SJCRH30 (cell line): ENCODE data around the gene SMTNL2. TPM values are rescaled to one million over a fixed set of nuclear protein-coding genes. Genes with fewer than 3 reads are reported as not detected.
"Not testable (repeated sequence)": the region's sequence is repeated elsewhere in the genome, so short reads cannot be mapped to it uniquely, and the experiment has no call there.

Experiments used
- DNase-seq, 2 experiments: peaks; one replicate each; pipeline ENCODE4 v3.0.0-alpha.2; 2015 to 2020
- H3K27ac ChIP-seq: fragments of 250-450 bp; sonication (Bioruptor Pico); 2 replicates; pipeline ENCODE4 v1.5.1; 2020; ENCODE audit warnings: mild to moderate bottlenecking, moderate library complexity
- H3K27me3 ChIP-seq: fragments of 250-450 bp; sonication (Bioruptor Pico); 2 replicates; pipeline ENCODE4 v1.5.1; 2020; ENCODE audit warnings: mild to moderate bottlenecking, moderate library complexity
- H3K36me3 ChIP-seq: fragments of 250-450 bp; sonication (Bioruptor Pico); 2 replicates; pipeline ENCODE4 v1.5.1; 2020; ENCODE audit warnings: mild to moderate bottlenecking, moderate library complexity
- H3K4me1 ChIP-seq: fragments of 250-450 bp; sonication (Bioruptor Pico); 2 replicates; pipeline ENCODE4 v1.5.1; 2020; ENCODE audit warnings: mild to moderate bottlenecking, moderate library complexity
- H3K4me3 ChIP-seq: fragments of 250-450 bp; sonication (Bioruptor Pico); 2 replicates; pipeline ENCODE4 v1.5.1; 2020; ENCODE audit warnings: mild to moderate bottlenecking, moderate library complexity
- H3K9me3 ChIP-seq: fragments of 250-450 bp; sonication (Bioruptor Pico); replicated peaks from 2 replicates; pipeline ENCODE4 v1.5.1; 2020; ENCODE audit warnings: mild to moderate bottlenecking, moderate library complexity
- total RNA-seq: library from RNA; depleted of rRNA; stranded (reverse); fragments of >200 nt; shearing (Covaris generic); gene quantifications from 2 replicates; pipeline ENCODE4 v1.2.3, GENCODE V29; 2014

SMTNL2 gene
- total RNA-seq, 1 experiment from 2014 or later, result not detected

DNA sequence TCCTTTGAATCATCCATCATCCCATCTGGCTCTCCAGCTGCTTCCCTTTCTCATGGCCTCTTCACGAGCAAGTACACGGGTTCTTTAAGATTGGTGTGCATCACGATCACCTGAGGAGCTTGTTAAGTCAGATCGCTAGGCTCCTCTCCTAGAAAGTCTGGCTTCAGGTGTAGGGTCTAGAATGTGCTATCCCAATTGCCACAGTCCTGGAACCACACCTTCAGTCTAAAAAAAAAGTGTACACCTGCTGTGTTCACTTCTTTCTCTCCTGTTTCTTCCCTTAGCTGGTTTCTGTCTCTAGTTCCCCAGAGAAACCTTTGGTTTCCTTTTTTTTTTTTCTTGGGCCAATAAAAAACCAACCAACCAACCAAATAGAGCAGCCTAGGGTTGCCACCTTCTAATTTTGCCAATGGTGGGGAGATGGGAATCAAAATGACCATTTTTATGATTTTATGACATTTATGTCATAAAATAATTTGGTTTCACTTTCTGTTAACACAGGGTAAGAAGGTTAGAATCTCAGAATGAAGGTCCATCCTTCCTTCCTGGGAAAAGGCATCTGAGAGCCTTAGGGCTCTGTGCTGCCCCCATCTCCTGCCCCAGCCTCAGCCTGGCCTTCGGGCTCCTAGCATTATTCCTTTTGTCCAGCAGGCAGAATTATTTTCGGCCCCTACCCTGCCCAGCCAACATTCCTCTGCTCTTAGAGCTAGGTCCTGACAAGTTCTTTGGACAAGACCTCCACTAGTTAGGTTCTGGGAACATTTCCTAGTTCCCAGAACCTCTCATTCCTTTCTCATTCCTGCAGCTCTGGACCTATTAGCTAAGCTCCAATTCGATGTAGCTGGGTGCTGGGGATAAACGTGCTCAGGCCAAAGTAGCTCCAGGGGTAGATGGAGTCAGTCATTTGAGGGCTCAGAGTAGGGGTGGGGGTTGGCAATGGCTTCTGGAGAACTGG lies 22.0 kb upstream of the SMTNL2 start:
- Histone ChIP-seq H3K36me3 (no peaks in the 10 kb centered on the region), H3K4me3 (no peak overlapping the region), H3K27ac (no peak overlapping the region), H3K27me3 (no peaks in the 10 kb centered on the region), H3K4me1 (no peaks in the 10 kb centered on the region), H3K9me3 (no peaks in the 10 kb centered on the region)
- DNase-seq, result no peak

DNA sequence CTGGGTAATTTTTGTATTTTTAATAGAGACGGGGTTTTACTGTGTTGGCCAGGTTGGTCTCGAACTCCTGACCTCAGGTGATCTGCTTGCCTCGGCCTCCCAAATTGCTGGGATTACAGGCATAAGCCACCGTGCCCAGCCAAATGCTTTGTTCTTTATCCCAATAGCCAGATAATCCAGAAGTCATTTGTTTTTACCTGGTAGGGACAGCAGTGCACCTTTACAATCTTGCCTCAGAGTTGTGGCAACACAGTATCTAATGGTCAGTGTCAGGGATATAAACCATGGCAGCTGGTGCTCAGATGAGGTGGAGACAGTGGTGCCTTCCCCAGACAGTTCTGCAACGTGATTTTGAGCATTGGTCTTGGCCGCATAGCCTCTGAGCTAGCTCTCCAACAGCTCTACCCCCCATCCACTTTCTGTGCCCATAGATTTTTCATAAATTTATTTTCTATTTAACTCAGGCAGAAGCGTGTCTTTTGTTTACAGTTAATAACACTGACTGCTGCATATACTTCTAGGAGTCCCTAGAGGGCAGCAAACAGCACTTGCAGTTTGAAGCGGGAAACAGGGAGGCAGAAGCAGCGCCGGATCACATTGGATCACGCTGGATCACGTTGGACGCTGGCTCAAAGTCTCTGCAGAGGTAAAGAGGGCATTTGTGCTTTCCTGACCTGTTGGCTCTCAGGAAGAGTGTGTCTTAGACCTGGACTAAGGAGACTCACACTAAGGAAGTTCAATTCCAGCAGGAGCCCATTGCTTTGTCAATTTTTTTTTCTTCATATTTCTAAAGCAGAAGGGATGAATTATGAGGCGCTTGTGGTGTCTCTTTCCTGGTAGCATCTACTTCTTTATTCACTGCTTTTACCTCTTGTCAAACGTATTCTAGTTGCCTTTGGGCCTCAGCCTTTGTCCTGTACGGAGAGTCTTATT lies 18.9 kb upstream of the SMTNL2 start:
- H3K9me3 ChIP-seq, result no peaks in the 10 kb centered on the region
- H3K4me3 ChIP-seq, result no peak overlapping the region
- no peaks in the 10 kb centered on the region for H3K36me3 ChIP-seq
- H3K4me1 ChIP-seq, result no peaks in the 10 kb centered on the region
- DNase-seq, result peak; percentile 62 to 83
- no peak overlapping the region for H3K27ac ChIP-seq
- H3K27me3 ChIP-seq, result no peaks in the 10 kb centered on the region

DNA sequence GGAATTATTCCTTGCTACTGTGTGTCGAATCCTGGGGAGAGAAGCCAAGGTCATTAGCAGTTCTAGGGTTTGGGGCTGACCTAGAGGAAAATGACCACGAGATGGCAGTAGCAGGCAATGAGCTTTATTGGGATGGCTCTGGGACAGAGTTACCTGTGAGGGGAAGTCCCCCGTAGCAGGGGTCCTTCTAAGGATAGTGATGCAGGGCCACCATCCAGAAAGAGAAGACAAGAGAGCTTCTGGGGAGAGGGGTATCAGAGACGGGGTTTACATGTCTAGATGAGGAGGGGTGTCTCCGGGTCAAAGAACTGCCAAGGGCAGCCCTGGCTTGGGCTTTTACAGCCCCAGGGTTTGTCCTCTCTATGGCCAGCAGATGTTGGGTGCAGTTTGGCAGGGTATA lies 17.5 kb upstream of the SMTNL2 start:
- no peaks in the 10 kb centered on the region for H3K36me3 ChIP-seq
- H3K27me3 ChIP-seq, result no peaks in the 10 kb centered on the region
- no peaks in the 10 kb centered on the region for H3K9me3 ChIP-seq
- H3K27ac ChIP-seq, result no peak overlapping the region
- H3K4me1 ChIP-seq, result no peaks in the 10 kb centered on the region
- DNase-seq, result peak; percentile 41 to 81
- H3K4me3 ChIP-seq, result no peak overlapping the region

DNA sequence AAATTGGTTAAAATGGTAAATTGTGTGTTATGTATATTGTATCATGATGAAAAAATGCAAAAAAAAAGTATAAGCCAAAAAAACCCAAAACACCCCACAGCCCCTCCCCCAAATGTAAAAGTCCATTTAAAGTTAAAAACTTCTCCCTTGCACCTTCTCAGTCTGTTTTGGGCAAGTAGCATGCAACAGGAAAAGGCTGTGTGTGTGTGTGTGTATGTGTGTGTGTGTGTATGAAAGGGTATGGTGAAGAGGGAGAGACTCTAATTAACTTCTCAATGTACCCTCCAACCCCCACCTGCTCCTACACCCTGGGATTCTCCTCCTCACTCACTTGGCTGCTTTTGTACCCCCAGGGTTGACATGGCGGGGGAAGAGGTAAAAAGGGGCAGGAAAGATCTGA lies 14.7 kb upstream of the SMTNL2 start:
- Histone ChIP-seq H3K4me3 (no peak overlapping the region), H3K9me3 (no peaks in the 10 kb centered on the region), H3K36me3 (no peaks in the 10 kb centered on the region), H3K27me3 (no peaks in the 10 kb centered on the region), H3K27ac (no peak overlapping the region), H3K4me1 (no peaks in the 10 kb centered on the region)
- no peak for DNase-seq

DNA sequence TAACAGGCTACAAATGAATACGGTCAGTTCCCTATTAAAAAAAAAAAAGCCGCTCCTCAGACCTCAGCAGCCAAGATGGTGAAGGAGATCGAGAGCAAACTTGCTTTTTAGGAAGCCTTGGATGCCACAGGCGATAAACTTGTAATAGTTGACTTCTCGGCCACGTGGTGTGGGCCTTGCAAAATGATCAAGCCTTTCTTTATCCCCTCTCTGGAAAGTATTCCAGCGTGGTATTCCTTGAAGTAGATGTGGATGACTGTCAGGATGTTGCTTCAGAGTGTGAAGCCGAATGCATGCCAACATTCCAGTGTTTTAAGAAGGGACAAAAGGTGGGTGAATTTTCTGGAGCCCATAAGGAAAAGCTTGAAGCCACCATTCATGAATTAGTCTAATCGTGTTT lies 12.2 kb upstream of the SMTNL2 start:
- no peak for DNase-seq
- no peaks in the 10 kb centered on the region for H3K27me3 ChIP-seq
- H3K4me3 ChIP-seq, result no peak overlapping the region
- no peak overlapping the region for H3K27ac ChIP-seq
- no peaks in the 10 kb centered on the region for H3K36me3 ChIP-seq
- peaks cover 4% of the 10 kb centered on the region; the same call in 1 of the 2 replicates for H3K4me1 ChIP-seq
- H3K9me3 ChIP-seq, result no peaks in the 10 kb centered on the region

DNA sequence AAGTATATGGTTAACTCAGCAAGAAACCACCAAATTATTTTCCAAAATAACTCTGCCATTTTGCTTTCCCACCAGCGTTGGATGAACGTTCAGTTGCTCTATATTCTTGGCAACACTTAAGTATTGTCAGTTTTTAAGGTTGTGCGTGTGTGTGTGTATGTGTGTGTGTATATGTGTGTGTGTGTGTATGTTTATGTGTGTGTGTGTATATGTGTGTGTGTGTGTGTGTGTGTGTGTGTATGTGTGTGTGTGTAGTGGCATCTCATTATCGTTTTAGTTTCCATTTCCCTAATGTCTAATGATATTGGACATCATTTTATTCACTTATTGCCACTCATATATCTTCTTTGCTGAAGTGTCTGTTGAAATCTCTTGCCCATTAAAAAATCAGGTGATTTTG lies 11.2 kb upstream of the SMTNL2 start:
- no peak overlapping the region for H3K27ac ChIP-seq
- peaks cover 8% of the 10 kb centered on the region for H3K4me1 ChIP-seq
- DNase-seq, result no peak
- H3K36me3 ChIP-seq, result no peaks in the 10 kb centered on the region
- H3K9me3 ChIP-seq, result no peaks in the 10 kb centered on the region
- H3K27me3 ChIP-seq, result no peaks in the 10 kb centered on the region
- H3K4me3 ChIP-seq, result no peak overlapping the region

DNA sequence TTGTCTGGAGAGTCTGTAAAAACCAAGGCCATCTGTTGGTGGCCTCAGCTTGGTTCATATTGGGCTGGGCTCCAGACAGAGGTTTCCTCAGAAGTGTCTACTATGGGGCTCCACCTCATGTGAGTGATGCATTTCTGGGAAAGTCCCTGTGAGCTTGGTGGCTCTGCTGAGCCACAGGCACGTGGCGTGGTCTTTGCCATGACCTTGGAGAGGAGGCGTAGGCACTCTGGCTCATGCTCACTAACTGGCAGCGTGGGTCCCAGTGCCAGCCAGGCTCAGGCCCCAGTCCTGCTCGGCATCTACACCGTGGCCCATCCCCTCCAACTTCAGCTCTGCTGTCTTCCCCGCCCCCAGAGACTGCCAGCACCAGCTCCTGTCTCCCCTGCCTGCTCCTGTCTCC lies 10.7 kb upstream of the SMTNL2 start:
- no peak overlapping the region for H3K4me3 ChIP-seq
- H3K27me3 ChIP-seq, result no peaks in the 10 kb centered on the region
- no peaks in the 10 kb centered on the region for H3K36me3 ChIP-seq
- H3K9me3 ChIP-seq, result no peaks in the 10 kb centered on the region
- no peak for DNase-seq
- no peak overlapping the region for H3K27ac ChIP-seq
- H3K4me1 ChIP-seq, result peaks cover 8% of the 10 kb centered on the region

DNA sequence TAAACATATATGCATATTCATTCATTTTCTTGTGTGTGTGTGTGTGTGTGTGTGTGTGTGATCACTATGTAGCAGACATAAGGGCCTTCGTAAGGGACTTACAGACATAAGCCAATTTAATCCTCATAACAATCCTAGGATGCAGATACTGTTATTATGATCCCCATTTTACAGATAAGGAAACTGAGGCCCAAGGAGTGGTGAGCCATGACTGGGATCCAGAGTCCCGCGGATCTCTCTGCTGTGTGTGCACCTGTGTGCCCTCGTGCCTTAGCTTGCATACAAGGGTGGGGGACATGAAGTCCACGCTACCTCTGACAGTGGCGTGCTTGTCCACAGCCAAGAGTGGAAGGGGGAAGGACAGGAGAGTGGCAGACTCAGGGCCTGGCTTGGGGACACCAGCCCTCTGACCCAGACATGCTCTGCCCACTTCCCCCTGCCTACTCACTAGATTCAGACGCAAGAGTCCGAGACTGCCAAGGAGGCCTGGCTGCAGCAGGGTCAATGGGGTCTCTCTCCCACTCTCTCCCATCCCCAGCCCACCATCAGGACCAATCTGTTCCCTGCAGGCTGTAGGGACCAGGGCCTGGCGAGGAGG lies 9.8 kb upstream of the SMTNL2 start:
- Histone ChIP-seq H3K27ac (no peak overlapping the region), H3K36me3 (no peaks in the 10 kb centered on the region), H3K4me3 (no peak overlapping the region), H3K9me3 (no peaks in the 10 kb centered on the region), H3K27me3 (no peaks in the 10 kb centered on the region), H3K4me1 (peaks cover 8% of the 10 kb centered on the region)
- no peak for DNase-seq

DNA sequence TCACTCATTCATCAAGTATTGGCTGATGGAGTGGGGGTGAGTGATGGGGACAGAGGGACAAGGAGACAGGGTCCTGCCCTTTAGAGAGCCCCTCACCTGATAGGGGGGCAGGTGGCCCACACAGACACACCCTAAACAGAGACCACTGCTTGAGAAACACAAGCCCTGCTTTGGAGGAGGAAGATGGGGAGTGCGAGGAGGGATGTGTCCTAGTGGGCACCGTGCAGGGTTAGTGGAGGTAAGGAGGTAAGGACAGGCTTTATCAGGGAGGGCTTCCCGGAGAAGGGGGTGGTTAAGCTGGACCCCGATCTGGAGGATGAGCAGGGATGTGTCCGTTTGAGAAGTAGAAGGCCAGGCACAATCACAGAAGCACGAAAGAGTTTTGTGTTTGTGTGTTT lies 8.2 kb upstream of the SMTNL2 start:
- no peaks in the 10 kb centered on the region for H3K27me3 ChIP-seq
- no peaks in the 10 kb centered on the region for H3K36me3 ChIP-seq
- no peak overlapping the region for H3K4me3 ChIP-seq
- peaks cover 8% of the 10 kb centered on the region for H3K4me1 ChIP-seq
- no peaks in the 10 kb centered on the region for H3K9me3 ChIP-seq
- no peak overlapping the region; the same call in 1 of the 2 replicates for H3K27ac ChIP-seq
- no peak for DNase-seq

DNA sequence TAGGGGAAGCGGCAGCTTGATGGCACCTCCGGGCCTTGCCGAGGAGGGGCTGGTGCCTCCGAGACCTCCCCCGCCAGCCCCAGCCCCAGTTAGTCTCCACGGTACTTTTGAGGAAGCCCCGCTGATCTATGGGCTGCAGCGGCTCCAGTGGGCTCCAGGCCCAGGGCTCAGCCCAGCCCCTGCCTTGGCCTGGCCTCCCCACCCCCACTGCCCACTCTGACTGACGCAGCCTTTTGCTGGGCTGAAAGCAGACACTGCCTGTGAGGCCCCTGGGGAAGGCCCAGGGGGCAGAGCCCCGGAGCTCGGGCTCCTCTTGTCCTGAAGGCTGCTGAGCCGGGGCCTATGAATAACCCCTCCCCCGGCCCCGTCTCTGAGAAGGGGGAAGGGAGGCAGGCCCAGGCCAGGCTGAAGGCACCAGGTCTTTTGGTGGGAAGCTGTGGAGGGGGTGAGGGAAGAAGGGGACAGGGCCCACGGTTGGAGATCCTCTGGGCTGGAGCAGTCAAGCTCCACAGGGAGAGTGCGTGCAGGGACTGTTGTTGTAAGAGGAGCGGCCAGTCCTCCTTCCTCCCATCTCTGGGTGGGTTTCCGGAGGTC lies 7.5 kb upstream of the SMTNL2 start:
- no peaks in the 10 kb centered on the region for H3K36me3 ChIP-seq
- H3K4me1 ChIP-seq, result peaks cover 8% of the 10 kb centered on the region
- peak; percentile 81 to 82 for DNase-seq
- peak overlapping the region; percentile 61 for H3K27ac ChIP-seq
- H3K27me3 ChIP-seq, result no peaks in the 10 kb centered on the region
- H3K4me3 ChIP-seq, result 0 out of 2 replicates have a peak overlapping the region, but pooled peaks have one; percentile 9
- no peaks in the 10 kb centered on the region for H3K9me3 ChIP-seq

DNA sequence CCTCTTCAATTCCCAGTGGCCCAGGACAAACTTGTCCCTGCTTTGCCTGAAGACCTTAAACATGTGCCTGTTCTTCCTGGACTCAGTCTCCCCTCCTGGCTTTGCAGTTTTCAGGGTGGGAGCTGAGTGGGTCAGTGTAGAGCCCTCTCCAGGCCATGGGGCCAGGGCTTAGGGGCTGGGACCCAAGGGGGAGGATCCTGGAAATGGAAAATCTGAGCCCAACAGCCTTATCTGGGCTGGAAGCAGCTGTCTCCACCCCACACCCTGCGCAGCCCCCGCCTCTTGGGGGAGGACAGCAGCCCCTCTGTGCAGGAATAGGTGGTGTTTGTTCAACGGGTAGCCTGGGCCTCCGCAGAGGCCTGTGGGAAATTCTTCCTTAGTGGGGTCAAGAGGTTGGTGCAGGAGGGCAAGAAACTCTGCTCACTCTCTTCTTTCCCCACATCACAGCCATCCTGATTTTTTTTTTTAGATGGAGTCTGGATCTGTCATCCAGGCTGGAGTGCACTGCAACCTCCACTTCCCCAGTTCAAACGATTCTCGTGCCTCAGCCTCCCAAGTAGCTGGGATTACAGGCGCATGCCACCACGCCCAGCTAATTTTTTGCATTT lies 6.8 kb upstream of the SMTNL2 start:
- H3K27me3 ChIP-seq, result no peaks in the 10 kb centered on the region
- H3K27ac ChIP-seq, result peak overlapping the region; percentile 61

DNA sequence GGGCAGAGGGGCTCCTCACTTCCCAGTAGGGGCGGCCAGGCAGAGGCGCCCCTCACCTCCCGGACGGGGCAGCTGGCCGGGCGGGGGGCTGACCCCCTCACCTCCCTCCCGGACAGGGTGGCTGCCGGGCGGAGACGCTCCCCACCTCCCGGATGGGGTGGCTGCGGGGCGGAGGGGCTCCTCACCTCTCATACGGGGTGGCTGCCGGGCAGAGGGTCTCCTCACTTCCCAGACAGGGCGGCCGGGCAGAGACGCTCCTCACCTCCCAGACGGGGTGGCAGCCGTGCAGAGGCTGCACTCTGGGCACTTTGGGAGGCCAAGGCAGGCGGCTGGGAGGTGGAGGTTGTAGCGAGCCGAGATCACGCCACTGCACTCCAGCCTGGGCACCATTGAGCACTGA lies 6.0 kb upstream of the SMTNL2 start:
- not testable (repeated sequence) for H3K36me3 ChIP-seq, H3K27ac ChIP-seq, H3K9me3 ChIP-seq, H3K27me3 ChIP-seq, H3K4me3 ChIP-seq, H3K4me1 ChIP-seq, DNase-seq

More for the DNA sequence above, 6.8 kb upstream of the SMTNL2 start:
- H3K9me3 ChIP-seq, result no peaks in the 10 kb centered on the region
- no peaks in the 10 kb centered on the region for H3K36me3 ChIP-seq
- 0 out of 2 replicates have a peak overlapping the region, but pooled peaks have one; percentile 4 for H3K4me3 ChIP-seq
- H3K4me1 ChIP-seq, result peaks cover 8% of the 10 kb centered on the region
- DNase-seq, result peak; percentile 47 to 60

DNA sequence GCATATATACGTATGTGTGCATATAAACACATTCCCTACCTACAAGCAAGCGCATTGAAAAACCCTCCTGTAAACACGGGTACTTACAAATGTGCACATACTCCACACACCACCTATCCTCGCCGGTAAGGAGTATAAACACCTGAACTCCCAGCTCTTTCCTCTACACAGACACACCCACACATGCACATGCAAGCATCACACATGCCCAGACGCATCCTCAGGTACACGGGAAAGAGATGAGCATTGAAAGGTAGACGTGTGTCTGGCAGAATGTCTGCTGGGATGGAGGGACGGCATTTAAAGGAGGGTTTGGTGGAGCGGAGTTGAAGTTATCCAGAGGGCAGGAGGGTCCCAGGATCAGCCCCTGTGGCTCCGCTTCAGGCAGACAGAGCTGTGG lies 4.7 kb upstream of the SMTNL2 start:
- DNase-seq, result no peak
- H3K27me3 ChIP-seq, result peaks cover 6% of the 10 kb centered on the region

DNA sequence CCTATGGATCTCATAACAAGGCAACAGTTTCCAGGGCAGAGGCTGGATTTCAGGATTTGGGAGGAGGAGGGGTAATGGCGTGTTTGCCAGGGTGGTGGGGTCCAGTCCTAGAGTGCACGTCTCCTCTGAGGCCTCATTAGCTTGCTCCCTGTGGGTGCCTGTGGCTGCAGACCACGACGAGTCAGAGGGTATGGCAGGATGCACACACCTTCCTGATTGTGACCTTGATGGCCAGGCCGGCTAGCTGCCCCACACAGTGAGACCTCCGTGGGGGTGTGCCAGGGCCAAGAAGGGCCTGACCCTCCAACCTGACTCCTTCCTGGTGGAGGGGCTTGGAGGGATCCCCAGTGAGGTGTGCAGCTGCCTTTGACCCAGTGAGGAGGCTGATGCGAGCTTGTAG lies 4.0 kb upstream of the SMTNL2 start:
- Histone ChIP-seq H3K27ac (no peak overlapping the region), H3K27me3 (peaks cover 10% of the 10 kb centered on the region), H3K36me3 (no peaks in the 10 kb centered on the region), H3K9me3 (no peaks in the 10 kb centered on the region), H3K4me1 (peaks cover 8% of the 10 kb centered on the region), H3K4me3 (no peak overlapping the region)
- DNase-seq, result no peak

More for the DNA sequence above, 4.7 kb upstream of the SMTNL2 start:
- Histone ChIP-seq H3K36me3 (no peaks in the 10 kb centered on the region), H3K27ac (no peak overlapping the region), H3K4me1 (peaks cover 8% of the 10 kb centered on the region), H3K9me3 (no peaks in the 10 kb centered on the region), H3K4me3 (no peak overlapping the region)
